Neural cell (in vitro differentiated cells): Measurements from ENCODE around the gene BATF3. TPM values are rescaled to one million over a fixed set of nuclear protein-coding genes. Genes with fewer than 3 reads are reported as not detected.
"Not testable (repeated sequence)": the region's sequence is repeated elsewhere in the genome, so short reads cannot be mapped to it uniquely, and the experiment has no call there.

ENCODE experiments used
- H2AFZ ChIP-seq: fragments of 200-600, 300-800 bp; sonication (generic), shearing (Covaris generic); 2 replicates; pipeline ENCODE4 v1.6.0; 2014; ENCODE audit warnings: low read depth, mild to moderate bottlenecking, antibody characterized with exemption, low read length, moderate library complexity
- H3F3A ChIP-seq: fragments of 200-600 bp; shearing (Covaris generic); 2 replicates; pipeline ENCODE4 v1.6.1; 2016; ENCODE audit warnings: mild to moderate bottlenecking, moderate library complexity, mixed read lengths, antibody characterized with exemption, low read length; ENCODE audit not compliant: insufficient read depth, poor library complexity, severe bottlenecking
- H3K27ac ChIP-seq: fragments of 200-600, 300-800 bp; sonication (generic), shearing (Covaris generic); 2 replicates; pipeline ENCODE4 v1.5.1; 2014; ENCODE audit warnings: mild to moderate bottlenecking, low read length, moderate library complexity
- H3K27me3 ChIP-seq: fragments of 300-800, 200-600 bp; sonication (generic), shearing (Covaris generic); 2 replicates; pipeline ENCODE4 v1.6.0; 2014; ENCODE audit warnings: mild to moderate bottlenecking, low read depth, low read length, moderate library complexity; ENCODE audit not compliant: insufficient read depth
- H3K36me3 ChIP-seq: fragments of 300-800, 200-600 bp; sonication (generic), shearing (Covaris generic); 2 replicates; pipeline ENCODE4 v1.5.1; 2014; ENCODE audit warnings: mild to moderate bottlenecking, antibody characterized with exemption, low read length, moderate library complexity; ENCODE audit not compliant: insufficient read depth
- H3K4me2 ChIP-seq: fragments of 300-800, 200-600 bp; sonication (generic), shearing (Covaris generic); 2 replicates; pipeline ENCODE4 v1.6.0; 2014; ENCODE audit warnings: mild to moderate bottlenecking, low read length
- H3K4me3 ChIP-seq: fragments of 300-800, 200-600 bp; sonication (generic), shearing (Covaris generic); 2 replicates; pipeline ENCODE4 v1.5.1; 2014; ENCODE audit warnings: mild to moderate bottlenecking, low read length, moderate library complexity
- H3K79me2 ChIP-seq: fragments of 200-600 bp; shearing (Covaris generic); replicated peaks from 2 replicates; pipeline ENCODE4 v1.6.0; 2014; ENCODE audit warnings: mild to moderate bottlenecking, low read length, moderate library complexity; ENCODE audit not compliant: insufficient read depth
- H3K9ac ChIP-seq: fragments of 300-800, 200-600 bp; sonication (generic), shearing (Covaris generic); 2 replicates; pipeline ENCODE4 v1.6.1; 2016; ENCODE audit warnings: mild to moderate bottlenecking, low read length, mixed read lengths
- H3K9me2 ChIP-seq: fragments of 200-600 bp; shearing (Covaris generic); 2 replicates; pipeline ENCODE4 v1.6.1; 2016; ENCODE audit warnings: mild to moderate bottlenecking, low read length, mixed read lengths; ENCODE audit not compliant: insufficient read depth
- H3K9me3 ChIP-seq: fragments of 200-600, 300-800 bp; sonication (generic), shearing (Covaris generic); 2 replicates; pipeline ENCODE4 v1.6.1; 2016; ENCODE audit warnings: mild to moderate bottlenecking, mixed run types, low read length, moderate library complexity, mixed read lengths
- H4K20me1 ChIP-seq: fragments of 200-600 bp; shearing (Covaris generic); 2 replicates; pipeline ENCODE4 v1.6.1; 2016; ENCODE audit warnings: mild to moderate bottlenecking, mixed run types; ENCODE audit not compliant: insufficient read depth
- EP300 ChIP-seq: fragments of 450-650 bp; conservative IDR thresholded peaks from 2 replicates; pipeline ENCODE4 v1.6.1; 2014; ENCODE audit warnings: antibody characterized with exemption, mild to moderate bottlenecking, moderate library complexity; ENCODE audit not compliant: poor library complexity, severe bottlenecking
- EZH2 ChIP-seq: fragments of 200-600, 300-800 bp; shearing (Covaris generic), sonication (generic); IDR thresholded peaks from 2 replicates; pipeline ENCODE4 v1.6.1; 2014; ENCODE audit warnings: antibody characterized with exemption, low read length, borderline replicate concordance, mild to moderate bottlenecking; ENCODE audit not compliant: insufficient read depth, poor library complexity, severe bottlenecking
- MXI1 ChIP-seq: fragments of 450-650 bp; conservative IDR thresholded peaks from 2 replicates; pipeline ENCODE4 v1.6.1; 2014; ENCODE audit warnings: antibody characterized with exemption, mild to moderate bottlenecking; ENCODE audit not compliant: poor library complexity, severe bottlenecking
- POLR2AphosphoS5 ChIP-seq: IDR thresholded peaks from 2 replicates; pipeline ENCODE4 v1.6.1; 2012
- RAD21 ChIP-seq: fragments of 450-650 bp; conservative IDR thresholded peaks from 2 replicates; pipeline ENCODE4 v1.6.1; 2014; ENCODE audit warnings: antibody characterized with exemption, mild to moderate bottlenecking, moderate library complexity
- SMC3 ChIP-seq: fragments of 450-650 bp; conservative IDR thresholded peaks from 2 replicates; pipeline ENCODE4 v1.6.1; 2014; ENCODE audit warnings: antibody characterized with exemption, mild to moderate bottlenecking, moderate library complexity; ENCODE audit not compliant: poor library complexity
- TAF1 ChIP-seq: IDR thresholded peaks from 2 replicates; pipeline ENCODE4 v1.6.1; 2012; ENCODE audit warnings: low read depth
- polyA plus RNA-seq: library from polyadenylated mRNA; depleted of rRNA; stranded (reverse); fragments of >200 nt; gene quantifications from 2 replicates; pipeline ENCODE4 v1.2.3, GENCODE V29; 2014
- TF ChIP-seq, protein P1 (sequence below): fragments of 450-650 bp; IDR thresholded peaks from 2 replicates; pipeline ENCODE4 v1.5.1; 2014; ENCODE audit warnings: antibody characterized with exemption, mild to moderate bottlenecking, moderate library complexity; ENCODE audit not compliant: poor library complexity, severe bottlenecking
- TF ChIP-seq, protein P2 (sequence below): IDR thresholded peaks from 2 replicates; pipeline ENCODE4 v1.6.1; 2012; ENCODE audit warnings: borderline replicate concordance

BATF3 gene
- polyA plus RNA-seq, 1 donor from 2014 or later, result 0.82 TPM

DNA sequence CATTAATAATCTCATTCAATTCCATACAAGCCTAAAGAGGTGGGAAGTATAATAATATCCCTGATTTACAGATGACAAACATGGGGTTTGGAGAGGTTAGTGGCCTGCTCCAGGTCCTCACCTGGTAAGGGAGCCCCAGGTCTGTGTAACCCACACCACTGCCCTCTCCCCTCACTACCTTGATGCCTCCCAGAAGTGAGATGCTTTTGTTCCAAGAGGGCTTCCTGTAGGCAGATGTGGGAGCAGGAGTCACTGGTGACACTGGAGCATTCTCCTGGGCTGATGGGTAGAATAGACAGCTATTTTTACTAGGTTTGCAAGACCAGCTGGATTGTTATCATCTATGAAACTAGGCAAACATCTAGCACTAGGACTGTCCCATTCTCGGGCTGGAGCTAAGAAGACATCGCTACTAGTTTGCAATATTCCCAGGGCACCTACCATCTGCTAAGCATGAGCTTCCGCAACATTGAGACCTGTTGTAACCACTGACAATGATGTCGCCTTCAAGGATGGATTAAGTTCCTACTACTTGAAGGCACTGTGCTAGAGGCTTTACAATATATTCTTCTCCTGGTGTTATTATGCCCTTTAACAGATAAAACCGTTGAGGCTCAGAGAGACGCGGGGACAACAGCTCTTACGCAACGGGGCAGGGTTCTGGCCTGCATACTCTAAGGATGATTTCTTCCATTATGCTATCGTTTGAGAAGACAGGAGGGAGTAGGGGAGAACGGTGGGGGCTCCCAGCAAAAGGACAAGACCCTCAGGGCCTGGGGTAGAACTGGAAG, 35.0 kb downstream of the BATF3 start:
- no peaks in the 10 kb centered on the region for H4K20me1 ChIP-seq
- H3K9ac ChIP-seq, result no peak overlapping the region
- H3F3A ChIP-seq, result no peaks in the 10 kb centered on the region
- H3K9me3 ChIP-seq, result no peaks in the 10 kb centered on the region
- H3K4me2 ChIP-seq, result no peak overlapping the region
- H3K27me3 ChIP-seq, result no peaks in the 10 kb centered on the region
- H3K36me3 ChIP-seq, result no peaks in the 10 kb centered on the region
- H3K9me2 ChIP-seq, result no peaks in the 10 kb centered on the region
- no peak overlapping the region for H2AFZ ChIP-seq
- no peak overlapping the region for H3K4me3 ChIP-seq
- H3K79me2 ChIP-seq, result no peaks in the 10 kb centered on the region
- TF ChIP-seq EZH2, result no peak
- TF ChIP-seq MXI1, result no peak
- TF ChIP-seq EP300, result no peak
- no peak for TF ChIP-seq RAD21
- TF ChIP-seq, protein P1, sequence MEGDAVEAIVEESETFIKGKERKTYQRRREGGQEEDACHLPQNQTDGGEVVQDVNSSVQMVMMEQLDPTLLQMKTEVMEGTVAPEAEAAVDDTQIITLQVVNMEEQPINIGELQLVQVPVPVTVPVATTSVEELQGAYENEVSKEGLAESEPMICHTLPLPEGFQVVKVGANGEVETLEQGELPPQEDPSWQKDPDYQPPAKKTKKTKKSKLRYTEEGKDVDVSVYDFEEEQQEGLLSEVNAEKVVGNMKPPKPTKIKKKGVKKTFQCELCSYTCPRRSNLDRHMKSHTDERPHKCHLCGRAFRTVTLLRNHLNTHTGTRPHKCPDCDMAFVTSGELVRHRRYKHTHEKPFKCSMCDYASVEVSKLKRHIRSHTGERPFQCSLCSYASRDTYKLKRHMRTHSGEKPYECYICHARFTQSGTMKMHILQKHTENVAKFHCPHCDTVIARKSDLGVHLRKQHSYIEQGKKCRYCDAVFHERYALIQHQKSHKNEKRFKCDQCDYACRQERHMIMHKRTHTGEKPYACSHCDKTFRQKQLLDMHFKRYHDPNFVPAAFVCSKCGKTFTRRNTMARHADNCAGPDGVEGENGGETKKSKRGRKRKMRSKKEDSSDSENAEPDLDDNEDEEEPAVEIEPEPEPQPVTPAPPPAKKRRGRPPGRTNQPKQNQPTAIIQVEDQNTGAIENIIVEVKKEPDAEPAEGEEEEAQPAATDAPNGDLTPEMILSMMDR, result no peak
- TF ChIP-seq TAF1, result no peak
- no peak for TF ChIP-seq POLR2AphosphoS5
- TF ChIP-seq, protein P2, sequence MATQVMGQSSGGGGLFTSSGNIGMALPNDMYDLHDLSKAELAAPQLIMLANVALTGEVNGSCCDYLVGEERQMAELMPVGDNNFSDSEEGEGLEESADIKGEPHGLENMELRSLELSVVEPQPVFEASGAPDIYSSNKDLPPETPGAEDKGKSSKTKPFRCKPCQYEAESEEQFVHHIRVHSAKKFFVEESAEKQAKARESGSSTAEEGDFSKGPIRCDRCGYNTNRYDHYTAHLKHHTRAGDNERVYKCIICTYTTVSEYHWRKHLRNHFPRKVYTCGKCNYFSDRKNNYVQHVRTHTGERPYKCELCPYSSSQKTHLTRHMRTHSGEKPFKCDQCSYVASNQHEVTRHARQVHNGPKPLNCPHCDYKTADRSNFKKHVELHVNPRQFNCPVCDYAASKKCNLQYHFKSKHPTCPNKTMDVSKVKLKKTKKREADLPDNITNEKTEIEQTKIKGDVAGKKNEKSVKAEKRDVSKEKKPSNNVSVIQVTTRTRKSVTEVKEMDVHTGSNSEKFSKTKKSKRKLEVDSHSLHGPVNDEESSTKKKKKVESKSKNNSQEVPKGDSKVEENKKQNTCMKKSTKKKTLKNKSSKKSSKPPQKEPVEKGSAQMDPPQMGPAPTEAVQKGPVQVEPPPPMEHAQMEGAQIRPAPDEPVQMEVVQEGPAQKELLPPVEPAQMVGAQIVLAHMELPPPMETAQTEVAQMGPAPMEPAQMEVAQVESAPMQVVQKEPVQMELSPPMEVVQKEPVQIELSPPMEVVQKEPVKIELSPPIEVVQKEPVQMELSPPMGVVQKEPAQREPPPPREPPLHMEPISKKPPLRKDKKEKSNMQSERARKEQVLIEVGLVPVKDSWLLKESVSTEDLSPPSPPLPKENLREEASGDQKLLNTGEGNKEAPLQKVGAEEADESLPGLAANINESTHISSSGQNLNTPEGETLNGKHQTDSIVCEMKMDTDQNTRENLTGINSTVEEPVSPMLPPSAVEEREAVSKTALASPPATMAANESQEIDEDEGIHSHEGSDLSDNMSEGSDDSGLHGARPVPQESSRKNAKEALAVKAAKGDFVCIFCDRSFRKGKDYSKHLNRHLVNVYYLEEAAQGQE, result no peak
- no peak for TF ChIP-seq SMC3
- no peak overlapping the region for H3K27ac ChIP-seq

DNA sequence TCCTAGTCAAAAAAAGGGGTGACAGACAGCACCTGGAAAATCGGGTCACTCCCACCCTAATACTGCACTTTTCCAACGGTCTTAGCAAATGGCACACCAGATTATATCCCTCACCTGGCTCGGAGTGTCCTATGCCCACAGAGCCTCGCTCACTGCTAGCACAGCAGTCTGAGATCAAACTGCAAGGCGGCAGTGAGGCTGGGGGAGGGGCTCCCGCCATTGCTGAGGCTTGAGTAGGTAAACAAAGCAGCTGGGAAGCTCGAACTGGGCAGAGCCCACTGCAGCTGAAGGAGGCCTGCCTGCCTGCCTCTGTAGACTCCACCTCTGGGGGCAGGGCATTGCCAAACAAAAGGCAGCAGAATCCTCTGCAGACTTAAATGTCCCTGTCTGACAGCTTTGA, 41.4 kb downstream of the BATF3 start:
- not testable (repeated sequence) for H4K20me1 ChIP-seq, H3K9me3 ChIP-seq, H3K79me2 ChIP-seq, H3K9me2 ChIP-seq, H3K36me3 ChIP-seq, H3F3A ChIP-seq, H3K27me3 ChIP-seq, H3K27ac ChIP-seq, H3K4me2 ChIP-seq, H3K4me3 ChIP-seq, H3K9ac ChIP-seq, H2AFZ ChIP-seq

DNA sequence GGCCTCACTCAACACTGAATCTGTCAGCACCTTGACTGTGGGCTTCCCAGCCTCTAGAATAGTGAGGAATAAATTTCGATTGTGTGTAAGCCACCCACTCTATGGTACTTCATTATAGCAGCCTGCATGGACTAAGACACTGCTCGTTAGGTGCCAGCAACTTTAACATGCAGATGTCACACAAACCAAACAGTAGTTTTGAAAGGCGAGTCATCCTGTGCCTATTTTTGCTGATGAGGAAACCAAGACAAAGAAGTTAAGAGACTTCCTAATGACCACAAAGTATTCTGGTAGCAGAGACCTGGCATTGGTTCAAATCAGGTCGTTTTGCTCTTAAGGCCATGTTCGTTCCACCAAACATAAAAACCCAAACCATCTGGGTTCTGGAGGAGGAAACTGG, 42.9 kb downstream of the BATF3 start:
- Histone ChIP-seq H3K9me2 (no peaks in the 10 kb centered on the region), H4K20me1 (no peaks in the 10 kb centered on the region), H3K79me2 (no peaks in the 10 kb centered on the region), H3K36me3 (no peaks in the 10 kb centered on the region), H3K9ac (no peak overlapping the region), H3K4me3 (no peak overlapping the region), H3K27ac (no peak overlapping the region), H3K4me2 (no peak overlapping the region), H2AFZ (no peak overlapping the region), H3F3A (no peaks in the 10 kb centered on the region), H3K9me3 (no peaks in the 10 kb centered on the region), H3K27me3 (no peaks in the 10 kb centered on the region)
- TF ChIP-seq TAF1 (no peak), RAD21 (no peak), EP300 (no peak), POLR2AphosphoS5 (no peak)
